ENCODE results near the gene CASP8. TPM values are rescaled to one million over a fixed set of nuclear protein-coding genes. Genes with fewer than 3 reads are reported as not detected.

Gene CASP8
- total RNA-seq, 4 donors from 2014 or later: 10.9 to 26.4 (median 18.5) TPM

DNA sequence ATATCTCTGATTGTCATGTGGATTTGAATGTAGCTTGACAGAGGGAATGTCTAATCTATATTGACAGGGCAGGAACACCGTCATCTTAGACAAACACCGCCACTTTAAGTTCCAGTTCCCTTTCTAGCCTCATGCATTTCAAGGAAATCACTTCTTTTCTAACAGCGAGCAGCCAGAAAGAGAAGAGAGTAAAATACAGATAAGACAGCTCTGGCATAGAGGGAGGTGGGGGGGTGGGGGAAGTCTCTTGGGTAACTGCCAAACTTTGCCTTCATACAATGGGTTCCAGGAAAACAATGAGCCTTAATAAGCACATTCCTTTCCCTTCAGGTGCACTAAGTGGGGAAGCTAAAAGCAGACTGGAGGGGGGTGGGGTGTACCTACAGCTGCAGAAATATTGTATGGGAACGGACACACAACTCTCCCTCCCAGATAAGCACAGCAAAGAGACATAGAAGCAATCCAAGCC, 40.2 kb upstream of the CASP8 start:
- WGBS, 2 donors: 57 to 61% methylated on average over 4 of the region's 4 CpGs
- TF ChIP-seq CTCF (IDR thresholded peaks at IDR 0.05) (no peak), POLR2A (IDR thresholded peaks at IDR 0.05) (no peak)
- DNase-seq (ENCODE audit: low spot score in 2 of 2): no peak
- intact Hi-C loops (cut with DNase I; ENCODE audit: low total_unique reads): no loop called here
- no peak overlapping the region for H3K4me3 ChIP-seq (ENCODE audit: low read depth, poor library complexity, severe bottlenecking)

- TF ChIP-seq CTCF (IDR thresholded peaks at IDR 0.05) (no peak), POLR2A (IDR thresholded peaks at IDR 0.05) (no peak)
- WGBS, 2 donors: 71 to 77% methylated on average over 8 of the region's 8 CpGs
- intact Hi-C loops (cut with DNase I; ENCODE audit: low total_unique reads): no loop called here
- H3K4me3 ChIP-seq (ENCODE audit: low read depth, poor library complexity, severe bottlenecking): no peak overlapping the region
- no peak for DNase-seq (ENCODE audit: low spot score in 2 of 2)
Measured at GRCh38 chr2:201223089-201224073, 37.0 kb upstream of the CASP8 start.

GRCh38 chr2:201228271-201228911, 31.9 kb upstream of the CASP8 start:
- intact Hi-C loops (cut with DNase I; ENCODE audit: low total_unique reads): no loop called here
- TF ChIP-seq POLR2A (IDR thresholded peaks at IDR 0.05) (no peak), CTCF (IDR thresholded peaks at IDR 0.05) (no peak)
- DNase-seq (ENCODE audit: low spot score in 2 of 2): no peak
- no peak overlapping the region for H3K4me3 ChIP-seq (ENCODE audit: low read depth, poor library complexity, severe bottlenecking)
- 56 to 65% methylated on average over 3 of the region's 3 CpGs for WGBS, 2 donors

DNA sequence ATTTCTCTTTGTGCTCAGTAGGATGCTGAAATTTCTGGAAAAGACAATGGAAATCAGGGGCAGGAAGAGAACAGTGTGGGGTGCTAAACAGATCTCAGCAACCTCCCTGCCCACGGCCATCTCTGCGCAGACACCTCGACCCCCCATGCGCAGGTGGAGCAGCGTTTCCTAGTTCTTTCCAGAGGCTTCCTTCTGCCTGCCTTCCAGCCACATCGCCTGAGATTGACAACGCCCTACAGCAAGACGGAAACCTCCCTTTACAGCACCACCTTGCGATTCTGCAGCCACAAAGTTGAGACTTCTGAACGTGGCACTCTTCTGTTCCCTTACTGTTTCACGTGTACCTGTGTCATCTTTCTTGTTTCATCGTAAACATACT, 31.4 kb upstream of the CASP8 start:
- no peak for DNase-seq (ENCODE audit: low spot score in 2 of 2)
- TF ChIP-seq CTCF (IDR thresholded peaks at IDR 0.05) (no peak), POLR2A (IDR thresholded peaks at IDR 0.05) (no peak)
- WGBS, 2 donors: 66 to 68% methylated on average over 12 of the region's 12 CpGs
- intact Hi-C loops (cut with DNase I; ENCODE audit: low total_unique reads): no loop called here
- no peak overlapping the region for H3K4me3 ChIP-seq (ENCODE audit: low read depth, poor library complexity, severe bottlenecking)

GRCh38 chr2:201231781-201232466, 28.4 kb upstream of the CASP8 start:
- DNase-seq (ENCODE audit: low spot score in 2 of 2): peak; percentile 93 to 97
- WGBS, 2 donors: 7 to 11% methylated on average over 8 of the region's 8 CpGs
- intact Hi-C loops (cut with DNase I; ENCODE audit: low total_unique reads): no loop called here
- peak in 1 of 3 donors; percentile 83 for TF ChIP-seq CTCF (IDR thresholded peaks at IDR 0.05)
- TF ChIP-seq POLR2A (IDR thresholded peaks at IDR 0.05): no peak
- no peak overlapping the region for H3K4me3 ChIP-seq (ENCODE audit: low read depth, poor library complexity, severe bottlenecking)
